GM19043 (cell line): ENCODE results near the gene DCP2.

Source experiments
- ATAC-seq: cut with Tn5 transposase; IDR thresholded peaks from one replicate; pipeline ENCODE4 v1.9.1; 2021; ENCODE audit warnings: low read depth; ENCODE audit not compliant: unreplicated experiment

DCP2 gene

GRCh38 chr5:113062869-113063508 lies 86.4 kb downstream of the DCP2 start:
- no peak for ATAC-seq

- no peak for ATAC-seq
Observed at GRCh38 chr5:113063927-113064326, 87.3 kb downstream of the DCP2 start.

- no peak for ATAC-seq
Observed at GRCh38 chr5:113064806-113065205, 88.2 kb downstream of the DCP2 start.

GRCh38 chr5:113065626-113066025 lies 89.0 kb downstream of the DCP2 start:
- no peak for ATAC-seq

- ATAC-seq, result no peak
Observed at GRCh38 chr5:113067635-113068344, 91.2 kb downstream of the DCP2 start.

GRCh38 chr5:113068559-113068958 lies 92.0 kb downstream of the DCP2 start:
- no peak for ATAC-seq
